Measurements from ENCODE around the gene CARHSP1. TPM values are rescaled to one million over a fixed set of nuclear protein-coding genes. Genes with fewer than 3 reads are reported as not detected.

Gene CARHSP1
- total RNA-seq, 1 donor from 2014 or later: 70.2 TPM

- Mint-ChIP-seq H3K27me3 (ENCODE audit: unreplicated experiment) (no peaks in the 10 kb centered on the region), H3K9me3 (ENCODE audit: unreplicated experiment) (no peaks in the 10 kb centered on the region), H3K36me3 (ENCODE audit: unreplicated experiment) (no peaks in the 10 kb centered on the region), H3K27ac (ENCODE audit: unreplicated experiment) (peak overlapping the region; percentile 89), H3K4me3 (ENCODE audit: unreplicated experiment) (peak overlapping the region; percentile 96), H3K4me1 (ENCODE audit: unreplicated experiment) (peaks cover 73% of the 10 kb centered on the region)
- TF ChIP-seq, protein P1, sequence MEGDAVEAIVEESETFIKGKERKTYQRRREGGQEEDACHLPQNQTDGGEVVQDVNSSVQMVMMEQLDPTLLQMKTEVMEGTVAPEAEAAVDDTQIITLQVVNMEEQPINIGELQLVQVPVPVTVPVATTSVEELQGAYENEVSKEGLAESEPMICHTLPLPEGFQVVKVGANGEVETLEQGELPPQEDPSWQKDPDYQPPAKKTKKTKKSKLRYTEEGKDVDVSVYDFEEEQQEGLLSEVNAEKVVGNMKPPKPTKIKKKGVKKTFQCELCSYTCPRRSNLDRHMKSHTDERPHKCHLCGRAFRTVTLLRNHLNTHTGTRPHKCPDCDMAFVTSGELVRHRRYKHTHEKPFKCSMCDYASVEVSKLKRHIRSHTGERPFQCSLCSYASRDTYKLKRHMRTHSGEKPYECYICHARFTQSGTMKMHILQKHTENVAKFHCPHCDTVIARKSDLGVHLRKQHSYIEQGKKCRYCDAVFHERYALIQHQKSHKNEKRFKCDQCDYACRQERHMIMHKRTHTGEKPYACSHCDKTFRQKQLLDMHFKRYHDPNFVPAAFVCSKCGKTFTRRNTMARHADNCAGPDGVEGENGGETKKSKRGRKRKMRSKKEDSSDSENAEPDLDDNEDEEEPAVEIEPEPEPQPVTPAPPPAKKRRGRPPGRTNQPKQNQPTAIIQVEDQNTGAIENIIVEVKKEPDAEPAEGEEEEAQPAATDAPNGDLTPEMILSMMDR (IDR thresholded peaks at IDR 0.05): no peak
- DNase-seq (ENCODE audit: extremely low spot score, unreplicated experiment): no peak
Measured at GRCh38 chr16:8866118-8866883, 2.5 kb downstream of the CARHSP1 start.

- TF ChIP-seq, protein P1 (IDR thresholded peaks at IDR 0.05): no peak
- peak overlapping the region; percentile 23 for H3K27ac Mint-ChIP-seq (ENCODE audit: unreplicated experiment)
- no peaks in the 10 kb centered on the region for H3K9me3 Mint-ChIP-seq (ENCODE audit: unreplicated experiment)
Measured at GRCh38 chr16:8865145-8865882, 3.5 kb downstream of the CARHSP1 start.

GRCh38 chr16:8864480-8865110, 4.2 kb downstream of the CARHSP1 start:
- peak overlapping the region; percentile 52 for H3K4me3 Mint-ChIP-seq (ENCODE audit: unreplicated experiment)
- TF ChIP-seq, protein P1 (IDR thresholded peaks at IDR 0.05): no peak
- H3K9me3 Mint-ChIP-seq (ENCODE audit: unreplicated experiment): no peaks in the 10 kb centered on the region
- peak overlapping the region; percentile 76 for H3K27ac Mint-ChIP-seq (ENCODE audit: unreplicated experiment)
- no peak for DNase-seq (ENCODE audit: extremely low spot score, unreplicated experiment)
- H3K36me3 Mint-ChIP-seq (ENCODE audit: unreplicated experiment): no peaks in the 10 kb centered on the region
- H3K27me3 Mint-ChIP-seq (ENCODE audit: unreplicated experiment): no peaks in the 10 kb centered on the region
- H3K4me1 Mint-ChIP-seq (ENCODE audit: unreplicated experiment): peaks cover 81% of the 10 kb centered on the region

More at GRCh38 chr16:8865145-8865882, 3.5 kb downstream of the CARHSP1 start:
- Mint-ChIP-seq H3K36me3 (ENCODE audit: unreplicated experiment) (no peaks in the 10 kb centered on the region), H3K27me3 (ENCODE audit: unreplicated experiment) (no peaks in the 10 kb centered on the region), H3K4me3 (ENCODE audit: unreplicated experiment) (no peak overlapping the region), H3K4me1 (ENCODE audit: unreplicated experiment) (peaks cover 77% of the 10 kb centered on the region)
- no peak for DNase-seq (ENCODE audit: extremely low spot score, unreplicated experiment)

DNA sequence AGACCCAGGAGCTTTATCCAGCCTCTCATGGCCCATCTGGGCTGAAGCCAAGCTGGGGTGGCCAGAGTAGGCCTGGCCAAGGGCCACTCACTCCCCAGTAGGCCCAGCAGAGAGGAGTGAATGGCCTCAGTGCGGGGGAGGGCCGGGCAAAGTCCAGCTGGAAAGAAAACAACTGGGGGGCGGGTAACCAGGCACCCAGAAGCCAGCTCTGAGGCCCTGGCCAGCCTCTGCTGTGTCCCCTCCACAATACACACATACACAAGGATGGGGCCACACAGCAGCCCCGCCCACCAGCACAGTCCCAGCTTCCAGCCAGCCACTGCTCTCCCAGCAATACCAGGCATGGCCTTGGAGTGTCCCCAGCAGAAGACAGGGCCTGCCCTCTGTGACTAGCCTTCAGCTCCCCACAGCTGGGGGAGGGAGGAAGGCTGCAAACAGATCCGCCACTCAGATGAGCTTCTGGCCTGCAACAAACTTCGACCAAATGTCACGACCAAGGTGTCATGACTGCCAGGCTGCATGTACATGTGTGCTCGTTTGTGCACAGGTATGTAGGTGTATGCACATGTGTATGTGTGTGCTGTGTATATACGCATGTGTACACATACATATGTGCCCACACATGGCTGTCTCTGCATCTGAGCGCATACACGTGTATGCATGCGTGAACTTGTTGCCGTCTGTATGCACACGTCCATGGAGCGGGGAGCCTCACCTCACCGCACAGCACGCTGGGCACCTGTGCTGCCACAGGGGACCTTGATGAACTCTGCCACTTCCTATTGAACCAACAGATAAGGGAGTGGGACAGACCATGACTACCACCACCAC, 5.0 kb downstream of the CARHSP1 start:
- H3K36me3 Mint-ChIP-seq (ENCODE audit: unreplicated experiment): no peaks in the 10 kb centered on the region
- peak overlapping the region; percentile 76 for H3K27ac Mint-ChIP-seq (ENCODE audit: unreplicated experiment)
- no peaks in the 10 kb centered on the region for H3K27me3 Mint-ChIP-seq (ENCODE audit: unreplicated experiment)
- peaks cover 81% of the 10 kb centered on the region for H3K4me1 Mint-ChIP-seq (ENCODE audit: unreplicated experiment)
- TF ChIP-seq, protein P1 (IDR thresholded peaks at IDR 0.05): no peak
- no peak for DNase-seq (ENCODE audit: extremely low spot score, unreplicated experiment)
- no peaks in the 10 kb centered on the region for H3K9me3 Mint-ChIP-seq (ENCODE audit: unreplicated experiment)
- H3K4me3 Mint-ChIP-seq (ENCODE audit: unreplicated experiment): peak overlapping the region; percentile 52

Measured in osteocyte (in vitro differentiated cells).